K562 (cell line): Measurements from ENCODE around the gene RNF214. TPM values are rescaled to one million over a fixed set of nuclear protein-coding genes. Genes with fewer than 3 reads are reported as not detected.

ENCODE experiments used
- BMI1 ChIP-seq: fragments of 150-350 bp; IDR thresholded peaks from 2 replicates; pipeline ENCODE4 v1.6.1; 2014; ENCODE audit warnings: low read length
- BRF1 ChIP-seq: IDR thresholded peaks from 3 replicates; pipeline ENCODE4 v1.6.1; 2011; ENCODE audit warnings: borderline replicate concordance, mild to moderate bottlenecking; ENCODE audit not compliant: insufficient read length; ENCODE audit errors: extremely low read depth
- CEBPZ ChIP-seq: fragments of 150-350 bp; IDR thresholded peaks from 2 replicates; pipeline ENCODE4 v1.6.1; 2014; ENCODE audit warnings: low read depth, mild to moderate bottlenecking, low read length, borderline replicate concordance
- CGGBP1 ChIP-seq: fragments of 250-450 bp; sonication (Bioruptor Pico); IDR thresholded peaks from 2 replicates; pipeline ENCODE4 v1.9.0; 2021; ENCODE audit warnings: mild to moderate bottlenecking
- DLX4 ChIP-seq: fragments of 250-450 bp; sonication (Bioruptor Pico); IDR thresholded peaks from 2 replicates; pipeline ENCODE4 v1.6.1; 2021; ENCODE audit warnings: mild to moderate bottlenecking
- E2F8 ChIP-seq: fragments of 450-650 bp; IDR thresholded peaks from 2 replicates; pipeline ENCODE4 v1.7.1; 2018; ENCODE audit warnings: mild to moderate bottlenecking, low read depth; ENCODE audit not compliant: partially characterized antibody
- E4F1 ChIP-seq: fragments of 250-450 bp; sonication (Bioruptor Pico); IDR thresholded peaks from 2 replicates; pipeline ENCODE4 v1.5.0; 2021; ENCODE audit warnings: mild to moderate bottlenecking, borderline replicate concordance
- ELF1 ChIP-seq: fragments of 200-800 bp; sonication (Bioruptor generic); IDR thresholded peaks from 2 replicates; pipeline ENCODE4 v1.6.1; 2016; ENCODE audit warnings: missing genetic modification characterization, missing compliant biosample characterization
- KLF6 ChIP-seq: fragments of 250-450 bp; sonication (Bioruptor Pico); IDR thresholded peaks from 2 replicates; pipeline ENCODE4 v1.4.0; 2020; ENCODE audit warnings: mild to moderate bottlenecking, moderate library complexity, borderline replicate concordance
- MAFK ChIP-seq: IDR thresholded peaks from 2 replicates; pipeline ENCODE4 v1.6.1; 2011; ENCODE audit warnings: low read length, improper control_type of control experiment
- NCOA6 ChIP-seq: fragments of 450-650 bp; IDR thresholded peaks from 2 replicates; pipeline ENCODE4 v1.6.1; 2017; ENCODE audit warnings: mild to moderate bottlenecking
- NR4A1 ChIP-seq, 2 experiments: fragments of 250-450 bp in 1 of 2; fragments of 450-650 bp in 1 of 2; sonication (Bioruptor Pico) in 1 of 2; IDR thresholded peaks; 2 replicates each; pipeline versions ENCODE4 v1.4.0 to v1.6.1; 2016 to 2020; ENCODE audit warnings: mild to moderate bottlenecking in 2 of 2, missing compliant biosample characterization in 1 of 2, missing genetic modification characterization in 1 of 2, moderate library complexity in 1 of 2
- PPARD ChIP-seq: fragments of 250-450 bp; sonication (Bioruptor Pico); IDR thresholded peaks from 2 replicates; pipeline ENCODE4 v1.8.0; 2022; ENCODE audit warnings: inconsistent platforms, mild to moderate bottlenecking, moderate library complexity
- RBBP5 ChIP-seq: fragments of 200-600 bp; sonication (generic); IDR thresholded peaks from 2 replicates; pipeline ENCODE4 v1.6.1; 2012; ENCODE audit warnings: borderline replicate concordance, mild to moderate bottlenecking, low read length, control low read depth, inconsistent platforms; ENCODE audit not compliant: insufficient read depth, poor library complexity, severe bottlenecking
- STAT5A ChIP-seq: IDR thresholded peaks from 2 replicates; pipeline ENCODE4 v1.6.1; 2012; ENCODE audit warnings: low read length, inconsistent platforms, borderline replicate concordance
- TBL1XR1 ChIP-seq, 2 experiments: IDR thresholded peaks; 2 replicates each; pipeline ENCODE4 v1.6.1; 2012; ENCODE audit warnings: improper control_type of control experiment in 2 of 2, low read length in 2 of 2, mild to moderate bottlenecking in 1 of 2
- ZC3H11A ChIP-seq: IDR thresholded peaks from 2 replicates; pipeline ENCODE4 v1.6.1; 2012; ENCODE audit warnings: low read depth, low read length, improper control_type of control experiment
- polyA plus RNA-seq, 8 experiments: library from polyadenylated mRNA; depleted of rRNA in 4 of 8; stranded (reverse) in 5 of 8; unstranded in 3 of 8; fragments of >200 nt; fragmentation: Nextera tagmentation in 2 of 8; fragmentation: Illumina TruSeq in 1 of 8; extraction: Ambion mirVana in 2 of 8; extraction: Trizol in 1 of 8; gene quantifications; 2 replicates each; pipeline versions ENCODE4 v1.2.1 to v1.2.3, GENCODE V29; 2011 to 2014; ENCODE audit warnings: inconsistent platforms in 1 of 8, missing spikeins in 1 of 8
- total RNA-seq, 7 experiments: library from RNA; depleted of rRNA in 6 of 7; stranded (reverse); fragments of >200 nt in 6 of 7; fragmentation: Illumina TruSeq in 2 of 7; extraction: Trizol in 2 of 7; gene quantifications; 2 replicates each; pipeline versions ENCODE4 v1.2.1 to v1.2.3, GENCODE V29; 2011 to 2021; ENCODE audit warnings: low replicate concordance in 1 of 7

RNF214 gene
- total and polyA plus RNA-seq, 9 of the 15 experiments (the other 6 are each of a cell fraction or from before 2014, with no cell fraction given): 6.6 to 24.8 (median 11.9) TPM

GRCh38 chr11:117232092-117232878 lies at the start of gene RNF214 (continued):
- TF ChIP-seq NR4A1 (CRISPR knock-in tag; IDR thresholded peaks at IDR 0.05) (no peak), NR4A1 (tag; IDR thresholded peaks at IDR 0.05) (0 out of 2 replicates have a peak, but pooled peaks have one; percentile 48), TBL1XR1 (IDR thresholded peaks at IDR 0.05; ENCODE audit: low read length in 2 of 2) (no peak; a peak in 2 of 4 replicates), PPARD (CRISPR knock-in tag) (no peak), CEBPZ (no peak), CGGBP1 (CRISPR knock-in tag) (no peak), DLX4 (CRISPR knock-in tag) (no peak), NCOA6 (no peak), E4F1 (CRISPR knock-in tag) (no peak), STAT5A (no peak), E2F8 (no peak), ELF1 (tag) (0 out of 2 replicates have a peak, but pooled peaks have one; percentile 29), ZC3H11A (no peak), MAFK (no peak), KLF6 (CRISPR knock-in tag) (no peak), BRF1 (no peak), RBBP5 (peak; percentile 31), BMI1 (0 out of 2 replicates have a peak, but pooled peaks have one; percentile 6)
